ENCODE data around the gene EVPLL. TPM values are rescaled to one million over a fixed set of nuclear protein-coding genes. Genes with fewer than 3 reads are reported as not detected.

EVPLL gene
- total RNA-seq, 3 donors from 2014 or later (not counting 1 experiment from before 2014, with no cell fraction given): 0.28 TPM; not detected in 2

DNA sequence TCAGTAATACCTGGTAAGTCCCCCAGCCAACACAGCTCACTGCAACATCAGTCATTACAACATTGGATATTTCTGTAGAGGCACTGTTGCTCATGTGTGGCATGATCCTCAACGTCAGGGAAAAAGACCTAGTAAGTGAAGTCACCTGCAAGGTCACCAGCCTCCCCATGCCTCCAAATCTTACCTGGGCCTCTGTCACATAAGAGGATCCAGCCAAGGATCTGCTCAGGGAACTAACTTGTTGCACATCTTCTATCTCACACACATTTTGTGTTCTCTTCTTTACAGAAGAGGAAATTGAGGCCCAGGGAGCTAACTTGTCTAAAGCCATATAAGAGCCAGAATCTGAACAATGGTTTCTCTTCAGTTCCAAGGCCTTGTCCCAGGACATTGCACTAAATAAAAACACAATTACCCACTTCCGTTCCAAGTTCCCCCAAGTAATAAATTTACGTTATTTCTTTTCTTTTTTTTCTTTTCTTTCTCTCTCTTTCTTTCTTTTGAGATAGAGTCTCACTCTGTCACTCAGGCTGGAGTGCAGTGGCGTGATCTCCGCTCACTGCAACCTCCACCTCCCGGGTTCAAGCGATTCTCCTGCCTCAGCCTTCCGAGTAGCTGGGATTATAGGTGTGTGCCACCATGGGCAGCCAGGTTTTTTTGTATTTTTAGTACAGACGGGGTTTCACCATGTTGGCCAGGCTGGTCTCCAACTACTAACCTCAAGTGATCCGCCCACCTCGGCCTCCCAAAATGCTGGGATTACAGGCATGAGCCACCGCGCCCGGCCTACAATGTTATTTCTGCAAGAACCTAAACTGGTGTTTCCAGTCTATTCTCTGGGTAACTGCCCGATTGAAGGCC lies 15.5 kb upstream of the EVPLL start:
- H3K4me1 Mint-ChIP-seq: peaks cover 11 to 16% of the 10 kb centered on the region in 2 donors
- peaks cover 3% of the 10 kb centered on the region for H3K36me3 ChIP-seq (ENCODE audit: control insufficient read depth, insufficient read depth, low read length)
- no peak for DNase-seq
- no peaks in the 10 kb centered on the region for H3K27me3 Mint-ChIP-seq (ENCODE audit: low read depth in 2 of 2)
- intact Hi-C loops (cut with micrococcal nuclease): no loop called here
- TF ChIP-seq, protein P1, sequence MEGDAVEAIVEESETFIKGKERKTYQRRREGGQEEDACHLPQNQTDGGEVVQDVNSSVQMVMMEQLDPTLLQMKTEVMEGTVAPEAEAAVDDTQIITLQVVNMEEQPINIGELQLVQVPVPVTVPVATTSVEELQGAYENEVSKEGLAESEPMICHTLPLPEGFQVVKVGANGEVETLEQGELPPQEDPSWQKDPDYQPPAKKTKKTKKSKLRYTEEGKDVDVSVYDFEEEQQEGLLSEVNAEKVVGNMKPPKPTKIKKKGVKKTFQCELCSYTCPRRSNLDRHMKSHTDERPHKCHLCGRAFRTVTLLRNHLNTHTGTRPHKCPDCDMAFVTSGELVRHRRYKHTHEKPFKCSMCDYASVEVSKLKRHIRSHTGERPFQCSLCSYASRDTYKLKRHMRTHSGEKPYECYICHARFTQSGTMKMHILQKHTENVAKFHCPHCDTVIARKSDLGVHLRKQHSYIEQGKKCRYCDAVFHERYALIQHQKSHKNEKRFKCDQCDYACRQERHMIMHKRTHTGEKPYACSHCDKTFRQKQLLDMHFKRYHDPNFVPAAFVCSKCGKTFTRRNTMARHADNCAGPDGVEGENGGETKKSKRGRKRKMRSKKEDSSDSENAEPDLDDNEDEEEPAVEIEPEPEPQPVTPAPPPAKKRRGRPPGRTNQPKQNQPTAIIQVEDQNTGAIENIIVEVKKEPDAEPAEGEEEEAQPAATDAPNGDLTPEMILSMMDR (IDR thresholded peaks at IDR 0.05): no peak
- peak overlapping the region; percentile 16 to 55 for H3K27ac Mint-ChIP-seq
- no peaks in the 10 kb centered on the region for H3K9me3 Mint-ChIP-seq
- H3K27ac ChIP-seq (ENCODE audit: low read length): no peak overlapping the region
- H3K4me1 ChIP-seq (ENCODE audit: control insufficient read depth, insufficient read depth, low read length): peaks cover 13% of the 10 kb centered on the region
- no peaks in the 10 kb centered on the region for H3K9me3 ChIP-seq (ENCODE audit: control insufficient read depth, insufficient read depth, low read length)
- no peak overlapping the region for H3K4me3 ChIP-seq (ENCODE audit: low read length)
- peak overlapping the region; percentile 97 for H3K4me3 Mint-ChIP-seq
- ATAC-seq: no peak
- H3K27me3 ChIP-seq (ENCODE audit: control insufficient read depth, insufficient read depth, low read length): no peaks in the 10 kb centered on the region
- 85% methylated on average over 15 of the region's 15 CpGs for WGBS (ENCODE audit: insufficient coverage)
- H3K36me3 Mint-ChIP-seq: no peaks in the 10 kb centered on the region

DNA sequence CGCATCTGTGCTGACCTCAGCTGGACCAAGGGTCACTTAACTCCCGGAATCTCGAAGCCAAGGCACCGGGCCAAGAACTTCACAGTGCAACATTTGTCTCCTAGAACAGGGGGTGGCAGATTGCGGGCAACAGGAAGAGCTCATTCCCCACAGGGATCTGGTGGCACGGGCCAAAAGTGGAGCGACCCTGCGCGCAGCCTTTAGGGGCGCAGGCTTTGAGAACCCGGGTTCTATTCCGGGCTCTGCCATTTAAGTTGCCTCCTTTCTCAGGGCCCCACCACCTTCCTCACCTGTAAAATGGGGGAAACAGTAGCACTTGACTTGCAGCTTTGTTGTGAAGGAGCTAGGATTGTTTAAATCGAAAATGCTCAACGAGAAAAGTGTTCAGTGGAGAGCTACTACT lies 14.9 kb upstream of the EVPLL start:
- peaks cover 13% of the 10 kb centered on the region for H3K4me1 ChIP-seq (ENCODE audit: control insufficient read depth, insufficient read depth, low read length)
- H3K36me3 ChIP-seq (ENCODE audit: control insufficient read depth, insufficient read depth, low read length): peaks cover 3% of the 10 kb centered on the region
- peak overlapping the region in 1 of 2 donors; percentile 55 for H3K27ac Mint-ChIP-seq
- TF ChIP-seq, protein P1 (IDR thresholded peaks at IDR 0.05): no peak
- H3K36me3 Mint-ChIP-seq: no peaks in the 10 kb centered on the region
- no peaks in the 10 kb centered on the region for H3K9me3 Mint-ChIP-seq
- intact Hi-C loops (cut with micrococcal nuclease): no loop called here
- no peaks in the 10 kb centered on the region for H3K27me3 Mint-ChIP-seq (ENCODE audit: low read depth in 2 of 2)
- peaks cover 11 to 16% of the 10 kb centered on the region in 2 donors for H3K4me1 Mint-ChIP-seq
- peak overlapping the region; percentile 97 for H3K4me3 Mint-ChIP-seq
- no peak overlapping the region for H3K27ac ChIP-seq (ENCODE audit: low read length)
- DNase-seq: peak in 1 of 2 donors; percentile 50
- no peaks in the 10 kb centered on the region for H3K9me3 ChIP-seq (ENCODE audit: control insufficient read depth, insufficient read depth, low read length)
- 13% methylated on average over 14 of the region's 14 CpGs for WGBS (ENCODE audit: insufficient coverage)
- no peak for ATAC-seq
- peak overlapping the region; percentile 52 for H3K4me3 ChIP-seq (ENCODE audit: low read length)
- no peaks in the 10 kb centered on the region for H3K27me3 ChIP-seq (ENCODE audit: control insufficient read depth, insufficient read depth, low read length)

DNA sequence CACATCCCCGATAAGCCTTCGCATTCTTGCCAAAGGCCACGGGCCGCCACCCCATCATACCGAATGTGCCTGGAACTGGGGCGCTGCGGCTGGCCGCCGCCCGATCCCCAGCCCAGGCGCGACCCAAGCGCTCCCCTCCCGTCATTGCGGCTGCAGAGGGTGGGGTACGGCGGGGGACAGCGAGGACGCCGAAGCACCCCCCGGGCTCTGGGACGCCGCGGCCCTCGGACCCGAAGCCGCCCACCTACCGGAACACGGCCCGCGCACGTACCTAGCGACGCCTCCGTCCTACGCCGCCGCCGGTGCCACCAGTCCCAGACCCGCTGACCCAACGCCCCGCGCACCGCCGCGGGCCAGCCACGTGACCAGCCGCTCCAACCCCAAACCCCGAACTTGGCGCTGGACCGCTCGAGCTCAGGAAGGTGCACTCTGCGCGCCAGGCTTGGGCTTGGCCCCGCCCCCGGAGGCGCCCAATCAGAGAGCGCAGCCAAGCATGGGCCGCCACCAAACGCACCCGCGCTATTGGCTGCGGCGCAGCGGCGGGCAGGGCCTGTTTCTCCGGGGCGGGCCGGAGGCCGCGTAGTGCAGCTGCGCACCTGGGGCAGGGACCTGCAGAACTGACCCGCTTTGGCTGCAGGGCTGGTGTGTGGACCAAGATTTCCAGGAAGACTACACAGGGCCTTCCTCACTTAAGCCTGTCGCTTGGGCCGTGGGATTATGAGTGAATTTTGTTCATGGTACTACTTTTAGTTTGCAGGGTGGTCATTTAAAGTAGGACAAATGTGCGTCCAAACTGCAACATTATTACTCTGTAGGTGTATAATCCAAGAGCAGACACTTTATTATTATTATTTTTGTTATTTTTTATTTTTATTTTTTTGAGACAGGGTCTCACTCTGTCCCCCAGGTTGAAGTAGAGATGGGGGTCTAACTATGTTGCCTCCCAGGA lies 14.2 kb upstream of the EVPLL start, which contains the start of gene SHMT1:
Gene SHMT1, minus strand, starts transcription at position 450 of the 949 bp plus-strand sequence. CDS start 7,569 bp downstream, outside the sequence.
- TF ChIP-seq, protein P1 (IDR thresholded peaks at IDR 0.05): no peak
- intact Hi-C loops (cut with micrococcal nuclease): no loop called here
- DNase-seq (peak; percentile 92 to 94), ATAC-seq (peak; percentile 100)
- Histone ChIP-seq H3K4me3 (ENCODE audit: low read length) (peak within 1 kb of the TSS; percentile 52), H3K9me3 (ENCODE audit: control insufficient read depth, insufficient read depth, low read length) (no peaks in the 10 kb centered on the region), H3K4me1 (ENCODE audit: control insufficient read depth, insufficient read depth, low read length) (peaks cover 13% of the 10 kb centered on the region), H3K27me3 (ENCODE audit: control insufficient read depth, insufficient read depth, low read length) (no peaks in the 10 kb centered on the region), H3K36me3 (ENCODE audit: control insufficient read depth, insufficient read depth, low read length) (peaks cover 3% of the 10 kb centered on the region), H3K27ac (ENCODE audit: low read length) (no peak within 1 kb of the TSS)
- Mint-ChIP-seq H3K4me1 (peaks cover 11 to 16% of the 10 kb centered on the region in 2 donors), H3K9me3 (no peaks in the 10 kb centered on the region), H3K36me3 (no peaks in the 10 kb centered on the region), H3K27me3 (ENCODE audit: low read depth in 2 of 2) (no peaks in the 10 kb centered on the region), H3K4me3 (peak within 1 kb of the TSS; percentile 97), H3K27ac (peak within 1 kb of the TSS; percentile 62 to 85)
- WGBS (ENCODE audit: insufficient coverage): under 1% methylated on average over 75 of the region's 76 CpGs

Data from natural killer cell (primary cell).